Measurements from ENCODE around the gene GNG8. TPM values are rescaled to one million over a fixed set of nuclear protein-coding genes. Genes with fewer than 3 reads are reported as not detected.

GNG8 gene
- total and polyA plus RNA-seq, 2 experiments from 2014 or later: 5.9 TPM; not detected in 1

DNA sequence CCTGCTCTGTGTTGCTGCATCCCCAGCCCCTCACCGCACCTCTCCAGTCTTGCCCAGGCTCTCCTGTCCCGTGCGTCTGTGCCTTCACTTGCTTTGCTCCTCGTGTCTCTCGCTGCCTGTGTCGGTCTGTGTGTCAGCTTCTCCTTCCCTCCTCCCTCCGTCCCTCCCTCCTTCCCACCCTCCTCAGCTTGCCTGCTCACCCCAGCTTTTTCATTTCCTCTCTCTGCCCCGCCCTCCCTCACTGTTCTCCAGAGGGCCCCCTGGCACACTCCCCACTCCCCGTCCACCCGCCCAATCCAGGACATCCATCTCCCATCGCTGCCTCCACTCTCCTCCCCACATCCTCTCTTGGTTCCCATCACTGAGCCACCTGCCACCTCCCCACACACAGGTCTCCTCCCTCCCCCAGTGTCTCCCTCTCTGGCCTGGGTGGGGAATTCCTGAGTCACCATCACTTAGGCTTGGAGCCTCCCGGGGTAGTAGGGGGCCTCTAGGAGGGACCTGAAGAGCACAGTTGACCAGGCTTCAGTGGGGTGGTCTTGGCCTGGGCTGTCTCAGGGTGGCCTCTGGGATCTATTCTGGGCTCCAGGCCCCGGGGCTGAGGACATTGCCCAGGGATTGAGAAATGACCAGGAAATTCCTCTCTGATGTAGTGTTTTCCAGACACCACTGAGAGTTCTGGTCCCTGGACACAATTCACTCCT lies 10.9 kb downstream of the GNG8 start, which contains the start of gene PTGIR:
TSS of gene PTGIR (minus strand) at position 132 of the 704 bp plus-strand sequence. CDS start 864 bp downstream, outside the sequence.
- Mint-ChIP-seq H3K27ac (no peak within 1 kb of the TSS), H3K27me3 (ENCODE audit: insufficient read depth, low read depth, poor library complexity) (peaks cover 13% of the 10 kb centered on the region), H3K4me3 (no peak within 1 kb of the TSS), H3K9me3 (no peaks in the 10 kb centered on the region), H3K4me1 (peaks cover 7% of the 10 kb centered on the region), H3K36me3 (ENCODE audit: low read depth) (no peaks in the 10 kb centered on the region; the same call in 2 of the 3 replicates)
- Histone ChIP-seq H3K4me3 (no peak within 1 kb of the TSS), H3K4me1 (ENCODE audit: insufficient read depth) (no peaks in the 10 kb centered on the region), H3K4me2 (no peak within 1 kb of the TSS), H3K36me3 (ENCODE audit: insufficient read depth) (no peaks in the 10 kb centered on the region), H4K20me1 (replicated peaks; ENCODE audit: insufficient read depth) (no peaks in the 10 kb centered on the region), H3K27ac (ENCODE audit: low read depth) (no peak within 1 kb of the TSS), H3K79me2 (replicated peaks; ENCODE audit: insufficient read depth) (no peaks in the 10 kb centered on the region), H3K9me2 (ENCODE audit: insufficient read depth) (no peaks in the 10 kb centered on the region), H3F3A (replicated peaks; ENCODE audit: low read depth) (no peaks in the 10 kb centered on the region), H3K27me3 (ENCODE audit: insufficient read depth) (no peaks in the 10 kb centered on the region), H2AFZ (no peak within 1 kb of the TSS)
- DNase-seq (ENCODE audit: low spot score): peak; percentile 40
- peak; percentile 43 for ATAC-seq
- no peak for TF ChIP-seq EZH2 (IDR thresholded peaks at IDR 0.05; ENCODE audit: low read depth, unreplicated experiment)
- TF ChIP-seq, protein P1, sequence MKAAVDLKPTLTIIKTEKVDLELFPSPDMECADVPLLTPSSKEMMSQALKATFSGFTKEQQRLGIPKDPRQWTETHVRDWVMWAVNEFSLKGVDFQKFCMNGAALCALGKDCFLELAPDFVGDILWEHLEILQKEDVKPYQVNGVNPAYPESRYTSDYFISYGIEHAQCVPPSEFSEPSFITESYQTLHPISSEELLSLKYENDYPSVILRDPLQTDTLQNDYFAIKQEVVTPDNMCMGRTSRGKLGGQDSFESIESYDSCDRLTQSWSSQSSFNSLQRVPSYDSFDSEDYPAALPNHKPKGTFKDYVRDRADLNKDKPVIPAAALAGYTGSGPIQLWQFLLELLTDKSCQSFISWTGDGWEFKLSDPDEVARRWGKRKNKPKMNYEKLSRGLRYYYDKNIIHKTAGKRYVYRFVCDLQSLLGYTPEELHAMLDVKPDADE (IDR thresholded peaks at IDR 0.05): no peak
- TF ChIP-seq CTCF (conservative IDR thresholded peaks at IDR 0.05; ENCODE audit: low read depth in 2 of 2): no peak
- no peak for TF ChIP-seq NANOG (IDR thresholded peaks at IDR 0.05; ENCODE audit: borderline replicate concordance)
- TF ChIP-seq, protein P2, sequence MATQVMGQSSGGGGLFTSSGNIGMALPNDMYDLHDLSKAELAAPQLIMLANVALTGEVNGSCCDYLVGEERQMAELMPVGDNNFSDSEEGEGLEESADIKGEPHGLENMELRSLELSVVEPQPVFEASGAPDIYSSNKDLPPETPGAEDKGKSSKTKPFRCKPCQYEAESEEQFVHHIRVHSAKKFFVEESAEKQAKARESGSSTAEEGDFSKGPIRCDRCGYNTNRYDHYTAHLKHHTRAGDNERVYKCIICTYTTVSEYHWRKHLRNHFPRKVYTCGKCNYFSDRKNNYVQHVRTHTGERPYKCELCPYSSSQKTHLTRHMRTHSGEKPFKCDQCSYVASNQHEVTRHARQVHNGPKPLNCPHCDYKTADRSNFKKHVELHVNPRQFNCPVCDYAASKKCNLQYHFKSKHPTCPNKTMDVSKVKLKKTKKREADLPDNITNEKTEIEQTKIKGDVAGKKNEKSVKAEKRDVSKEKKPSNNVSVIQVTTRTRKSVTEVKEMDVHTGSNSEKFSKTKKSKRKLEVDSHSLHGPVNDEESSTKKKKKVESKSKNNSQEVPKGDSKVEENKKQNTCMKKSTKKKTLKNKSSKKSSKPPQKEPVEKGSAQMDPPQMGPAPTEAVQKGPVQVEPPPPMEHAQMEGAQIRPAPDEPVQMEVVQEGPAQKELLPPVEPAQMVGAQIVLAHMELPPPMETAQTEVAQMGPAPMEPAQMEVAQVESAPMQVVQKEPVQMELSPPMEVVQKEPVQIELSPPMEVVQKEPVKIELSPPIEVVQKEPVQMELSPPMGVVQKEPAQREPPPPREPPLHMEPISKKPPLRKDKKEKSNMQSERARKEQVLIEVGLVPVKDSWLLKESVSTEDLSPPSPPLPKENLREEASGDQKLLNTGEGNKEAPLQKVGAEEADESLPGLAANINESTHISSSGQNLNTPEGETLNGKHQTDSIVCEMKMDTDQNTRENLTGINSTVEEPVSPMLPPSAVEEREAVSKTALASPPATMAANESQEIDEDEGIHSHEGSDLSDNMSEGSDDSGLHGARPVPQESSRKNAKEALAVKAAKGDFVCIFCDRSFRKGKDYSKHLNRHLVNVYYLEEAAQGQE (IDR thresholded peaks at IDR 0.05; ENCODE audit: unreplicated experiment): no peak
- TF ChIP-seq JUNB (IDR thresholded peaks at IDR 0.05; ENCODE audit: unreplicated experiment): no peak
- no peak for TF ChIP-seq POLR2AphosphoS5 (IDR thresholded peaks at IDR 0.05; ENCODE audit: low read depth)
- TF ChIP-seq ZNF462 (CRISPR knock-in tag; IDR thresholded peaks at IDR 0.05): no peak
- TF ChIP-seq ZNF331 (CRISPR knock-in tag; IDR thresholded peaks at IDR 0.05; ENCODE audit: low read depth): no peak
- no peak for TF ChIP-seq CREB1 (CRISPR knock-in tag; IDR thresholded peaks at IDR 0.05; ENCODE audit: low read depth)
- no peak for TF ChIP-seq ZNF114 (CRISPR knock-in tag; IDR thresholded peaks at IDR 0.05)
- no peak for TF ChIP-seq STAT1 (IDR thresholded peaks at IDR 0.05; ENCODE audit: unreplicated experiment)
- TF ChIP-seq EZH2phosphoT487 (IDR thresholded peaks at IDR 0.05; ENCODE audit: unreplicated experiment): no peak

Data from GM23338 (cell line).